GM21367 (cell line): ENCODE data around the gene GATAD2B.

Source experiments
- ATAC-seq: cut with Tn5 transposase; IDR thresholded peaks from one replicate; pipeline ENCODE4 v1.9.1; 2021; ENCODE audit not compliant: unreplicated experiment

Gene GATAD2B

DNA sequence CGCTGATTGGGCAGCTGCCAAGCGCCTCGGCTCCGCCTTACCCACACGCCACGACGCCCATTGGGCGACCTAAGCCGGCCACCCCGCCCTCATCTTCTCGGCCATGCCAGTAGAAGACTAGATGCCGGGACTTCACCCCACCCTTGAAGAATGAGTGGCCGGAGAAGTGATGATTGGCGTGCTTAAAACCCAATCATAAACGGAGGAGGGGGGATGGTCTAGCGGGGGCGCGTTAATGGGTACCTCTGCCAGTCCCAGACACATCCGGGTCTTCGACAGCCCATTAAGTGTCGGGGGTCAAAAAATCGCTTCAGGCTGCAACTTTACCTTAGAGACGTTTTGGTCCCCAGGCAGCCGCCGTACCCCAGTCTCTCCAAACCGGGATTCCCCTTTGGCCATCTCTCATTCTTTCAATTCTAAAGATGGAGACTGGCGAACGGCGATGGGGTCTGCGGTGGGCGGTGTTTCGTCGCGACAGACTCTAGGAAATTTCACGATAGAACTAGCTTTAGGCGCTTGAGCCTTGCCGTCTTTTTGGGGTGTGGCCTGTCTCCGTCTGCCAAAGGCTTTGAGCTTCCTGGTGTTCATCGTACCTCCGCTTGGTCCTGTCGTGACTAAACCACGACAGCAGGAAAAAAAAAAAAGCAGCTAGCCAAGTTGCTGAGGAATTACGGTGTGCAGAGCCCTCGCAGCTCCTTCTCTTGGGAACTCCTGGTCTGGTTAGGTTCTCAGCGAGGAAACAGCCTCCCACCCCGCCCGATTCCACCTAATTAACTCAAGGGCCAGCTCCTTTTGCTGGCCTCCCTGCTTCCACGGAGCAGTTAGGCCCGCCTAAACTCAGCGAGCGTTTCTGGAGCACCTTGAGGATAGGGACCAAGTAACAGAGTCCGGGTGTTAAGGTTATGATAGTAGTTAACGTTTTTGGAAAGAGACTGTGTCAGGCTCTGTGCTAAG, at the start of gene GATAD2B:
Gene GATAD2B, minus strand, starts transcription at position 1 of the 954 bp plus-strand sequence. CDS start 94,625 bp downstream, outside the sequence.
- peak; percentile 81 for ATAC-seq

DNA sequence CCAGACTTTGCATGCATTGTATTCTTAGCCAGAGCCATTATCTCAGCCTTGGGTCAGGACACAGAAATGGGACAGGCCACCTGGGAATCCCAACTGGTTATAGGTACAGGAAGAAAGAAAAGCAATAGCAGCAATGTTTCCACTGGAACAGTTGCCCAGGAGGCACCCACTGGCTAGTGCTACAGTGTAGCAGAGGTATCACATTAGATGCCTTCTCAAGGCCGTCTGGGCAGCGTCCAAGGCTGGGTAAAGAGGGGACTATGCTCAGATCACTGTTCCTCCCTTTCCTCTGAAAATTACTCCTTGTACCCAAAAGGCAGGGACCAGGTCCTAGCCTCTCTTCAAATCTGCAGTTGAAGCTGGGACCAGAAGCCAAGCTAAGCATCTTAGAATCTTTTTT, 47.6 kb upstream of the GATAD2B start:
- no peak for ATAC-seq

GRCh38 chr1:153968972-153969371, 46.2 kb upstream of the GATAD2B start:
- no peak for ATAC-seq

DNA sequence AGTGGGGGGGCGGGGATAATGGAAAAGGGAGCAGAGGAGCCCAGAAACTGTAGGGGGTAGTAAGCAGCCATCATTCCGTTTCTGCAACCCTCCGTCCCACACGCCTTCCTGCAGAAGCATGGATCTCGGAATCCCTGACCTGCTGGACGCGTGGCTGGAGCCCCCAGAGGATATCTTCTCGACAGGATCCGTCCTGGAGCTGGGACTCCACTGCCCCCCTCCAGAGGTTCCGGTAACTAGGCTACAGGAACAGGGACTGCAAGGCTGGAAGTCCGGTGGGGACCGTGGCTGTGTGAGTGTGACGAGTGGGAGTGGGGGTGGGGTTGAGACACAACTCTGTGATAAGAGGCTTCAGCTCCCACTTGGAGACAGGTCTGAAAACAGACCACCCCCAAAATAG, 45.6 kb upstream of the GATAD2B start:
- ATAC-seq: no peak

GRCh38 chr1:153968000-153968363, 45.2 kb upstream of the GATAD2B start:
- no peak for ATAC-seq

GRCh38 chr1:153967107-153967999, 44.6 kb upstream of the GATAD2B start, which contains the start of gene CREB3L4:
Gene CREB3L4, plus strand, starts transcription at chr1:153967902. Its CDS starts 624 bp downstream, at chr1:153968526.
- peak; percentile 45 for ATAC-seq

DNA sequence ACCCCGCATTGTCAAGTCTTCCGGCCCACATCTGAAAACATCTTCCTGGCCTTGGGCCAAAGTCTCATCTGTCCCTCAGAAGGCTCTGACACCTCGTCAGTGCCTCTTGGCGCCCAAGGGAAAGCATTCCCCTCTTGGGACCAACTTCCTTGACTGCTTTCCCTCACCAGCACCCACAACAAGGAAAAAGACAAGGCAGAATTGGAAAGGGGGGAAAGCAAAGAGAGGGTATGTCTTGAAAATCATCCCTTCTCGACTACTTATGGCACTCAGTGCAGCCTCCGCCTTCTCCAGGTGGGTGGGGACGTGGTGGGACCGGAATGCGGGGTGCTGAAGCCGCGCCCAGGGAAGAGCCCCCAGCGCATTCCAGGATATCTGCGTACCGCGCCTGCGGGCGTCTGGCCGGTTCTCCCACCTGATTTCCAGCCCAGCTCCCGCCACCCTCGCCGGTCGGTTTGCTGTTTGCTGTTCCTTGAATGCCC, 41.1 kb upstream of the GATAD2B start:
- no peak for ATAC-seq

- ATAC-seq: peak; percentile 30
Observed at GRCh38 chr1:153963030-153963849, 40.5 kb upstream of the GATAD2B start, which contains the start of gene SLC39A1. Gene SLC39A1, minus strand, starts transcription at chr1:153963537. Its CDS starts 822 bp downstream, at chr1:153962715.

GRCh38 chr1:153962088-153963029, 39.6 kb upstream of the GATAD2B start:
- ATAC-seq: no peak

- ATAC-seq: no peak
Observed at GRCh38 chr1:153961421-153961820, 38.6 kb upstream of the GATAD2B start.

DNA sequence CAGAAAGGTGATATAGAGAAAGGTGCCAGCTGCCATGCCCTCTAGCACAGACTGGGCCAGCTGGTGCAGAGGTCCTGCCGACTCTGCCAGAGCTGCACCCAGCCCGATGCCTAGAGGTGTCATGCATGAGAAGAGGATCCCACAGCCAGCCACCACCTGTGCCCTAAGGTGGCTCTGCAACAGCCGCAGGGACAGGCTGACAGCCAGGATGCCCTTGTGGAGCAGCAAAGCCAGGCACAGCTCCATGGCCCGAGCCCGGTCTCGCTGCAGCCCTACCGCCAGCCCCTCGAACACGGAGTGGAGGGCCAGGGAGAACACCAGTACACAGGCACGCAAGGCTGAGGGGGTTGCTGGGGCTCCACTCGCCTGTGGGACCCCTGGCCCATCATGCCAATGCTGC, 37.4 kb upstream of the GATAD2B start:
- ATAC-seq: no peak

GRCh38 chr1:153959454-153959853, 36.7 kb upstream of the GATAD2B start:
- no peak for ATAC-seq

GRCh38 chr1:153958961-153959260, 36.1 kb upstream of the GATAD2B start:
- ATAC-seq: no peak

DNA sequence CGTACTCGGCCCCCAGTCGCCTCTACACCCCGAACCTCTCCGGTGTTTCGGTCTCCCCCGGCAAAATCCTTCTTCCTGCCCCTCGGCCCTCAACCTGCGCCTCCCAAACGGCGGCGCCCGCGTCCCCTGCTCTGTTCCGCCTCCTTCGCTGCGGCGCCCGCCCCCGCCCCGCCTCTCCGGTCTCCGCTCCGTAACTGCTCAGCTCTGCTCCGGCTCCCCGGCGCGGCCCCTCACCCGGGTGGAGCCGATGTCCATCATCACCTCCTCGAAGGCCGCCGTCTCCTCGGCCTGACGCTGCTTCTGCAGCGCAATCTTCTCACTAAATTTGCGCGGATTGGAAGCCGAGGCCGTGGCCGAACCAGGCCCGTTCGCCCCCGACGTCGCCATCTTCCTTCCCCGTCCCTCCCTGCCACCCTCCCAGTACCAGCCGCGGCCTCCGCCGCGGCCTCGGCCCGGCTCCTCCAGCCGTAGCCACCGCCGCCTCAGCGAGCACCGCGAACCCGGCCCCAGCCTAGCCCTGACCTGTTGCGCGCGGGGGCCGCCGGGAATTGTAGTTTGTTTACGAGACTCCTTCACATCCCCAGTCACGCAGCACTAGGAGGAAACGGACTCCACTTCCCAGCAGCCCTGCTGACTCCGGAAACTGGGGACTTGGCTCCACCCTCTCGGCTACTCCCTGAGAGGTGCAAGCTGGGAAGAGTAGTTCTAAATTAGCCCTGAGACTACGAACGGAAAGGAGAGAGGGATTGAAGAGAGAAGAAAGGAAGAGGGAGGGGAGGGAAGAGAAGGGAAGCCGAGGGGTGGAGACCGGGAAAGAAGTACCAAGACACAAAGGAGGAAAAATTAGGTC, 35.6 kb upstream of the GATAD2B start, which contains the start of gene CRTC2:
Gene CRTC2, minus strand, starts transcription at position 502 of the 850 bp plus-strand sequence. Its CDS starts 115 bp downstream, at position 387.
- peak; percentile 64 for ATAC-seq

DNA sequence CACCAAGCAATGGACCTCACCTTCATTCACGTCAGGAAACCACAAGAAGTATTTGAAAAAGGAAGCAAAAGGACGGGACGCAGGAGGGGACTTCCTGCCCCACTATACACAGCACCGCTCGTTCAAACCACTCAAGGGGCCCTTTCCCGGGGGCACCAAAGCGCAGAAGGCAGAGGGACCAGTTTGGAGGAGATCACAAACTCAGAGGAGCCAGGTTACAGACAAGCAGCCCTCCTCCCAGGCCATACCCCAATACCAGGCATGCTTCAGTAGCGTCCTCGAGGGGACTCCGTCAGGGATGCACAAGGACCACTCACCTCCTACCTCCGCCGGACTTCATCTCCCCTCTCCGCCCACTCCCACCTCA, 35.0 kb upstream of the GATAD2B start:
- ATAC-seq: no peak

GRCh38 chr1:153956997-153957715, 34.4 kb upstream of the GATAD2B start:
- ATAC-seq: no peak

GRCh38 chr1:153954826-153955225, 32.1 kb upstream of the GATAD2B start:
- ATAC-seq: no peak

- no peak for ATAC-seq
Observed at GRCh38 chr1:153953859-153954365, 31.1 kb upstream of the GATAD2B start.
